Stimulated activated CD4-positive, alpha-beta T cell treated with anti-CD3 and anti-CD28 coated beads, Interleukin-4, amount 100 ng/mL, for 1 hour (primary cell): ENCODE results near the gene HPCAL1.

ENCODE experiments used
- DNase-seq: peaks from one replicate; pipeline ENCODE4 v3.0.0-alpha.2; 2020

Gene HPCAL1

DNA sequence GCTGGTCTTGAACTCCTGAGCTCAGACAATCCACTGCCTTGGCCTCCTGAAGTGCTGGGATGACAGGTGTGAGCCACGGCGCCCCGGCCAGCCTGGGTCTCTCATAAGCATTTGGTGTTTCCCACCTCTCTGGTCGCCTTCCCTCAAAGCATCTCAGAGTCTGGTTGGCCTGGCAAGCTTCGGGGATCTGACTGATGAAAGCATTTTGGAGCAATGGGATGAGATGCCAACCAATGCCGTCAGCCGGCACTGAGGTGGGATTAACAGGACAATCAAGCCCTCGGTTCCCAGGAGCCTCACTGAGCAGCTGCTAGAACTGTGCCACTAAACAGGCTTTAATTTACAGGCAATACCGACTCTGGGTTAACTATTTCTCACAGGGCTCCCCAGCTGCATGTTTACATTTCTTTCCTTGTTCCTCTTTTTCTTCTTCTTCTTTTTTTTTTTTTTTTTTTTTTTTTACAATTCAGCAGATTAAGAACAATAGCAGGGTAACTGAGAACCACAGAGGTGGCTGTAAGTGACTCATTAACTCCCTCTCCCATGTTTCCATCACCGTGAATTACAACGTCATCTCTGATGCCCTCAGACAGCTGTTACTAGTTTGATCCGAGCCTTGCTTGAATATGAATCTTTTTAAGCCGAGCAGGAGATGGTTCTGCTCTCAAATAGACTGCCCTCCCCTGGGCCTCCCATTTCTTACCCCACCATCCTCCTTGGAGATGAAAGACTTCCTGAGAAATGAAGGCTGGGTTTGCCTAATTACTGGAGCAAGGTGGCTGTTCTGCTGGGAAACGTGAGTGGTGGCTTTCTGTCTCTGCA lies 107.5 kb downstream of the HPCAL1 start:
- no peak for DNase-seq

DNA sequence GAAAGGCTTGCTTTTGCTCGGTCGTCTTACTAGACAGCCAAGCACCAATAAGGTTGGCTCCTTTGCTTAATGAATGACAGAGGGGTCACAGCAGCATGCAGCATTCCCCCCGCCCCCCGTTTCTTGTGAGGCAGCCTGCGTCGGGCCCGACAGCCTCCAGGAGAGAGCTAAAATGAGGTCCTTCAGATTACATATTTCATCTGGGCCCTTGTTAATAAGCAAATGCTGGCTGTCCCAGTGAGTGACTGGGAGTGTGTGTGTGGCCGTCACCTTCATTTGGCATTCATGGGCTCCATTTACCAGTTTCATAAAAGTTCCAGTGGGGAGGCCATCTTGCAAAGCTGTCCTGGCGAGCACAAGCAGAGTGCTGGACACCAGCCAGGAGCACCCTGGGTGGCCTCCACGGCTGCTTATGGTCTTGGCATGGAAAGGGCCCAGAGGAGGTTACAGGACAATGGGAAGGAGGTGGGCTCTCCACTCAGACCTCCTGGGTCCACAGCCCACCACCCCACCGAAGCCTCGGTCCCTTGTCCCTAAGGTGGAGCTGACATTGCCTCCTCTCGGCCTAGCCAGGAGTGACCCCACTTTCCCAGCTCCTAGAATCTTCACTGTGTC lies 108.2 kb downstream of the HPCAL1 start:
- DNase-seq: no peak

DNA sequence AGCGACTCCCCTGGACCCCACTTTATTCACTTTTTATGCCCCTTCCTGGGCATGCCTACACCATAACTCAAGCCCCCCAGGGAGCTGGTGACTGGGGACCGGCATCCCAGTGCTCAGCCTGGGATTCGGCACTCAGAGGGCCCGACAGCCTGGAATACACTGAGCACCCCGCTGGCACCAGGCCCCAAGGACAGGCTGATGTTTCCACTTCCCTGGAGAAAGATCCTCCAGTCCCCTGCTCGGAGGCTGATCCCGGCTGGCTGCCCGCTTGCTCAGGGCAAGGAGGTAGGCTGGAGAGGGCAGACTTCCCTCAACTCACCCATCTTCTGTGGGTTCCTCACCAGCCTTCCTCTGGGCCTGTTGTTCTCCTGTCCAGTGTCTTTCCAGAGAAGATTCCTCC lies 108.9 kb downstream of the HPCAL1 start:
- no peak for DNase-seq

DNA sequence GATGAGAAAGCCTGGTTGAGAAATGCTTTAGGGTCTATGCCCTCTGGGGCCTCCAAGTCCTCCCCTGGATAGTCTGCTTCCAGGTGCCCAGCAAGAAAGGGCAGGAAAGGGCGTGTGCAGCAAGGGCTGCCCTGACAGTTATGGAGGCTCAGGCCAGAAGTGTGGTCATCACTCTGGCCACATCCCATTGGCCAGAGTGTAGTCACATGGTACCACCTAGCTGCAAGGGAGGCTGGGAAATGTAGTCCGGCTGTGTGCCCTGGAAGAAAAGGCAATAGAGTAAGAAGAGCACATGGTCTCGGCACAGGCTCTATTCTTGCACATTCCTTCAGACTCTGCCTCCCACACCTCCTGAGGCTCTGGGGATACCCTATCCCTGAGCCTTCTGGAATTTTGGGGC lies 109.7 kb downstream of the HPCAL1 start:
- peak; percentile 33 for DNase-seq

DNA sequence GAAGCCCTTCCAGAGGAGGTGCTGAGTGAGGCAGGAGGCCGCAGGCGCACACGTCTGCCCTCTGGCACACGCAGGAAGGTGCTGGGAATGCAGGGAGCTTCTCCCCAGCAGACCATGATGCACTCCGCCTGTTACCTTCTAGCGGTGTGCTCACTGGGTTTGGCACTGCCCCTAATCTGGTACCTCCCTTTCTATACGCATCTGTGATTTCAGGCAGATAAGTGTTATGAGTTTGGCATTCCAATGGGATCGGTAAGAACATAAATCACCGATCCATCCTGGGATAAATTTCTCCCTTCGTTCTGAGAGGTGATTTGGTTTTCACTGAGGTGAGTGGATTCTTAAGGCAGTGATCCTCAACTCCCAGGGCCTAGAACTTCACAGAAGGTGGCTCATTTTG lies 110.8 kb downstream of the HPCAL1 start:
- DNase-seq: no peak

DNA sequence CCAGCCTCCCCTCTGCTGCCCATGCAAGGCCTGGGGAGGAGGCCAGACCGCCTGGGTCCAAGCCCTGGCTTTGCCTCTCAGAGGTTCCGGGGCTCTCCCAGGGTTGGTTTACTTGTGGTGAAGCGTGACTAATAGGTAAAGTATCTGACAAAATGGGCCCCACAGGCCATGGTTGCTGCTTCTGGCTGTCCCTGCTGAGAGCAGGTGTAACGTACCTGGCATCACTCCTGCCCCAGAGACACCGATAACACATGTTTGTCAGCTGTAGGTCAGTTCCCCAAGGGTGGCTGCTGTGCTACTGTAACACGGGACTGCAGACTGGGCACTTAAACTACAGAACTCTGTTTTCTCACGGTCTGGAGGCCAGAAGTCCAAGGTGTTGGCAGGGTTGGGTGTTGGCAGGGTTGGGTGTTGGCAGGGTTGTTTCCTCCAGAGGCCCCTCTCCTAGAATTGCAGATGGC lies 111.3 kb downstream of the HPCAL1 start:
- no peak for DNase-seq

DNA sequence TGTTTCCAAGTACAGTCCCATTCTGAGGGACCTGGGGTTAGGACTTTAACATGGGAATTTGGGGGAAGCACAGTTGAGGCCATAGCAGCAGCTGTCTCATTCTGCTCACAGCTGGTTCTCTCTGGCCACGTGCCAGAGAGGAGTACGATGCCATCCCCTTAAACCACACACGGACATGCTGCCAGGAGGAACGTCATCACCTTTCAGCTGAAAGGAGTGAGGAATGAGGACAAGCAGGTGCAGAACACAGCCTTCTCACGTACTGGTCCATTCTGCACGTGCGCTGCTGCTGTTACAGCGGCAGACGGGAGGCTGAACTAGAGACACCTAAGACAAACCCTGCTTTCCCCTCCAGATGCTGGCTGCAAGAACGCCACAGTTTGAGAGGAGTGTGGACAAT lies 111.9 kb downstream of the HPCAL1 start:
- no peak for DNase-seq

DNA sequence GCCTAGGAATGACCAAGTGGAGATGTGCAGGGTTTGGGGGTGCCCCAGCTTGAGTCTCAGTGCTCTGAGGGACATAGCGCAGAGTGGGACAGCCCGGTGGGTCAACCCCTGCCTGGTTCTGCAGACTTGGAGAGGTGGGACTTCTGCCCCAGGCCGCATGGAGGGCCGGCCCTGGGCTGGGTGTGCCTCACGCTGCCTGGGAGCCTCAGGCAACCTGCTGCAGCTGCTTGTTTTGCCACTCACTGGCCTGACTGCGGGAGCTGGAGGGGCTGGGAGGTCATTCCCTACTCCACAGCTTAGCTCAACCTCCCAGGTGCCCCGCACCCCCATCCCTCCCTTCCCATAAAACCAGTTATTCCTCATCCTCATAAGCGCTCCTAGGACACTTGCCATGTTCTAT lies 112.3 kb downstream of the HPCAL1 start:
- no peak for DNase-seq

DNA sequence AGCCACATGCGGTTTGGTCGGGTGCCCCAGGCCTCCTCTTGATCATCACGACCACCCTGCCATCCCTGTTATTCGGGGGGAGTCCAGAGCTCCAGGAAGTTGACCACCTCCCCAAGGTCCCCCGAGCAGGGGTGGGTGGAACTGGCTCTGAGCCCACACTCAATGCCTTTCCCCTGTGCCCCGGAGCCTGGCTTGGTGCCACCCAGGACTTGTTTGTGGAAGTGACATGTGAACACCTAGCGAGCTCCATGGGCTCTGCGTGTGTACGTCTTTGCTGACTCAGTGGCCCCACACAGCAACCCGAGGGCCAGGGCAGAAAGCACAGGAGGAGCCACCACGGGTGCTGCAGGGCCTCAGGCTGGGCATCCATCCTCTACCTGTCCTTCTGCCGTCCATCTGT lies 112.9 kb downstream of the HPCAL1 start:
- DNase-seq: no peak

DNA sequence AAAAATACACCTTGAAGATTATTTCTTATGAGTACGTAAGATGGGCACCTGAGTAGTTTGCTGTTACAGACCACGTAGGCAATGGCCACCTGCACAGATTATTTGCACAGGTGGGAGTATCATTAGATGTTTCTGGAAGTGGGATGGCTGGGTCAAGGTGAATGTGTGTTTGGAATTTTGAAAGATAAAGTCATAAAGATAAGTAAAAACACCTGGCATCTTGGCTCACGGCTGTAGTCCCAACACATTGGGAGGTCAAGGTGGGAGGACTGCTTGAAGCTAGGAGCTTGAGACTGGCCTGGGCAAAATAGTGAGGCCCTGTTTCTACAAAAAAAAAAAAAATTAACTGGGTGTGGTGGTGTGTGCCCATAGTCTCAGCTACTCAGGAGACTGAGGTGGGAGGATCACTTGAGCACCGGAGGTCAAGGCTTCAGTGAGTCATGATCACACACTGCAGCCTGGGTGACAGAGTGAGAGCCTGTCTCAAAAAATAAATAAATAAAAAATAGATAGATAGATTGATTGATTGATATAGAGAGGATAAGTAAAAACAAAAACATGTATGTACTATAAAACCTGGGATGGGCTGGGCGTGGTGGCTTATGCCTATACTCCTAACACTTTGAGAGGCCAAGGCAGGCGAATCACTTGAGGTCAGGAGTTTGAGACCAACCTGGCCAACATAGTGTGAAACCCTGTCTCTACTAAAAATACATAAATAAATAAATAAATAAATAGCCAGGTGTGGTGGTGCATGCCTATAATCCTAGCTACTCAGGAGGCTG lies 115.0 kb downstream of the HPCAL1 start:
- no peak for DNase-seq

DNA sequence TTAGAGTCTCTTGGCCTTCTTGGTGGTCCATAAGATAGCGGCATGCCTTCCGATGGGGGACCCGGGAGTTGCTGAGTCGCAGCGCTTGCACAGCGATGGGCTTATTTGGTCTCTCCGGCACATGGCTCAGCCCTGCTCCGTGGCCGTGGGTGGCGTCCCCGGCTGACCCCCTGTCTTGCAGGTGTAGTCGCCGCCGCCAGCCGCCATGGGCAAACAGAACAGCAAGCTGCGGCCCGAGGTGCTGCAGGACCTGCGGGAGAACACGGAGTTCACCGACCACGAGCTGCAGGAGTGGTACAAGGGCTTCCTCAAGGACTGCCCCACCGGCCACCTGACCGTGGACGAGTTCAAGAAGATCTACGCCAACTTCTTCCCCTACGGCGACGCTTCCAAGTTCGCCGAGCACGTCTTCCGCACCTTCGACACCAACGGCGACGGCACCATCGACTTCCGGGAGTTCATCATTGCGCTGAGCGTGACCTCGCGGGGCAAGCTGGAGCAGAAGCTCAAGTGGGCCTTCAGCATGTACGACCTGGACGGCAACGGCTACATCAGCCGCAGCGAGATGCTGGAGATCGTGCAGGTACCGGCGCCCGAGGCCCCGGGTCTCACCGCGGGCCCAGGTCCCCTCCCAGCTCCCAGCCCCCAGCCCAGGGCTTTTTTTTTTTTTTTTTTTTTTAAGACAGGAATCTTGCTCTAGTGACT lies 117.0 kb downstream of the HPCAL1 start:
- DNase-seq: no peak

DNA sequence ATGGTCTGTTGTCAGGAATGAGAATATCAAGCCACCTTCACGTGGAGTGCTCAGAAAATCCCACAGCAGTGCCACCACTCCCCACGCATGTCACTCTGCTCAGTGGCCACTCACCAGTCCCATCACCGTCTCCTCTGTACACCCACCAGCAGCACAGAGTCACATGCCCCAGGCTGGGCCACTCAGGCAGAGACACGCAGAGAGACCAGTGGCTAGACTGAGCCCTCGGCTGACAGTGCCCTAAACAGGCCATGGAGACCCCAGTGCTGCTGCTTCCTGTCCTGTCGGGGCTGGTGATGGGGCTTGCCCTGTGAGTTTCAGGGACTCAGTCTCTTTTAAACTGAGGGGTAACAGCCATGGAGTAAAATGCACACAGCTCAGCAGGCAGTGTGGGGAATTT lies 119.5 kb downstream of the HPCAL1 start:
- DNase-seq: no peak

DNA sequence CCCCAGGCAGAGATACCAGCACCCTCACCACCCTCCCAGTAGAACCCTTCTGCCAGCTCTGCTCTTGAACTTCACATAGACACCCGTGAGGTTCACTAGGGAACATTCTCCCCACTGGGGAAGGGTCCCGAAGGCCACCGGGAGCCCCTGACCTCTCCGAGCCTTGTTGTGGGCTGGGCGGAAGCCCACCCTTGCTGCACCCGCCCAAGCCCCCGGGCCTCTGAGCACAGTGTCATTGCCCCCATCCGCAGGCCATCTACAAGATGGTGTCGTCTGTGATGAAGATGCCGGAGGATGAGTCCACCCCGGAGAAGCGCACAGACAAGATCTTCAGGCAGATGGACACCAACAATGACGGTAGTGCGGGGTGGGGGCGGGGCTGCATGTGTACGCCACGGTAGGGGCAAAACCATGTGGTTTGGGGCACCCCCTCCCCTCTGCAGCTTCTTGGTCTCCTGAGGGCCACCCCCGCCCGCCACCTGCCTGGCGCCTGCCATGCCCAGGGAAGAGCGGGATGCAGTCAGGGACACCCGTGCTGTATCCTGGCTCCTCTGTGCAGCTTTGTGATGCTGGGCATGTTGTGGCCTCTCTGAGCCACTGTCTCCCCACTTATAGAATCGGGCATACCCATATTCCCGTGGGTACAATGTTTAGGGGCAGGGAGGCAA lies 120.2 kb downstream of the HPCAL1 start:
- no peak for DNase-seq

DNA sequence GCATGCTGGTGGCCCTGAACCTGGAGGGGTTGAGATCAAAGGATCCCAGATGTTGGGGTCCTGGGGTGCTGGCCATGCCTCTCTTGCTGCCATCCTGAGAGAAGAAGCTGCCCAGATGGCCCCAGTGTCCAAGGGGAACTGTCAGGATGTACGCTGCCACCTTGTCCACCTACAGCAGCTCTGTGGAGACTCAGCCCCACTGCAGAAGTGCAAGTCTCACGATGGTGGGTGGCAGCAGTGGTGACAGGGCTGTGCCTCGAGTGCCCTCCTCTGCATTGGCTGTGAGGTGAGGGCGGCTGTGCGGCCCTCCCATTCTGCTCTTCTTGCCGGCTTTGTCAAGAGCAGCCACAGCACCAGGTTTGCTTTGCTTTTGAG lies 120.7 kb downstream of the HPCAL1 start:
- DNase-seq: no peak

DNA sequence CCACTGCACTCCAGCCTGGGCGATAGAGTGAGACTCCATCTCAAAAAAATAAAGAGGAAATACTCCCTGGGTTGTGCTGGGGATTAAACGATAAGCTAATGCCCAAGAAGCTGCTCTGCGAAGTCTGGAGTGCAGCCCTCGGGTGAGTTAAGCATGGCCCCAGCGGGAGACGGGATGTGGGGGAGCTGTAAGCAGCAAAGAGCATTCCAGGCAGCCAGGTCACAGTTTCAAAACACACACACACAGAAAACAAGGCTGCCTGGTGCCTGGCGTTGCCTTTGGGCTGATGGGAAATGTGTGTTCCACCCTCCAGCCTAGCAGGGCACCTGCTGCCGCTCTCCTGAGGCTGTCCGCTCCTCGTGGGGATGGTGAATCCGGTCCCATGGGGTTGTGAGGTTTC lies 121.3 kb downstream of the HPCAL1 start:
- no peak for DNase-seq

DNA sequence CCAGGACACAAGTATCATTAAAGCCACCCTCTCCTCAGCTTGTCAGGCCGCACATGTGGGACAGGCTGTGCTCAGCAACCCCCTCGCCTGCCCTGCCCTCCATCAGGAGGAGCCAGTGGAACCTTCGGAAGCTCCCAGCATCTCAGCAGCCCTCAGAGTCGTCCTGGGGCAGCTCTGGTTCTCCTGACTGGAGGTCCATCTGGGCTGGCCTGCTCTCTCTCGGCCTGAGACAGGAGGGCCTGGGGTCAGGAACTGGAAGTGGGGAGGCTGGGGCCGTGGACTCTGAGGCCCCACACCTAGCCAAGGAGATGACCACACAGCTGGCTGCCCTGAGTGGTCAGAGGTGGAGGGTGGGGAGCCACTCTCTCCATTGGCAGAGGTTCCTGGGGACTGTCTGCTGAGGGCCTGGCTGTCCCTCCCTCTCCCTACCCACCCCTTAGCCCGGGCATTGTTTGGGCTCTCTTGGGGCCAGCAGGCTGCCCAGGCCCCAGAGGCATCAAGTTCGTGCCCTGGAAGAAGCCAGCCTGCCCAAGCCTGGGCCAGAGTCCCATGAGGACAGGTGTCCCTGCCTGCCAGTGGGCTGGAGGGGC lies 122.3 kb downstream of the HPCAL1 start:
- no peak for DNase-seq

DNA sequence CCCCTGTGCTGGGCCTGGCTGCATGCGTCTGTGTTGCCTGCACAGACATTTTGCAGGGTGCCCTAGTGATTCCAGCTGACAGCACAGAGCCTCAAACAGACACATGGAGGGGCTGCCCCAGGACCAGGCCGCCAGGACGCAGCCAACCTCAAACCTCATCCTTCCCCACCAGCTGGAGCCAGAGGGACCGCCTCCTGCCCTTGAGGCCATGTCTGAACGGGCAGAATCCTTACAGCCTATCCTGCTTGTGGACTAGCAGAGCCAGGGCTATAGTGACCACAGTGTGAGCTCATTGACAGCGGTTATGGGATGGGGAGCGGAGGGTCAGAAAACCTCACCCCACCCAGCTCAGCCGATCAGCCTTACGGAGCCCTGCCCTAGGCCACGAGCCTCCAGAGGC lies 123.0 kb downstream of the HPCAL1 start:
- DNase-seq: no peak

DNA sequence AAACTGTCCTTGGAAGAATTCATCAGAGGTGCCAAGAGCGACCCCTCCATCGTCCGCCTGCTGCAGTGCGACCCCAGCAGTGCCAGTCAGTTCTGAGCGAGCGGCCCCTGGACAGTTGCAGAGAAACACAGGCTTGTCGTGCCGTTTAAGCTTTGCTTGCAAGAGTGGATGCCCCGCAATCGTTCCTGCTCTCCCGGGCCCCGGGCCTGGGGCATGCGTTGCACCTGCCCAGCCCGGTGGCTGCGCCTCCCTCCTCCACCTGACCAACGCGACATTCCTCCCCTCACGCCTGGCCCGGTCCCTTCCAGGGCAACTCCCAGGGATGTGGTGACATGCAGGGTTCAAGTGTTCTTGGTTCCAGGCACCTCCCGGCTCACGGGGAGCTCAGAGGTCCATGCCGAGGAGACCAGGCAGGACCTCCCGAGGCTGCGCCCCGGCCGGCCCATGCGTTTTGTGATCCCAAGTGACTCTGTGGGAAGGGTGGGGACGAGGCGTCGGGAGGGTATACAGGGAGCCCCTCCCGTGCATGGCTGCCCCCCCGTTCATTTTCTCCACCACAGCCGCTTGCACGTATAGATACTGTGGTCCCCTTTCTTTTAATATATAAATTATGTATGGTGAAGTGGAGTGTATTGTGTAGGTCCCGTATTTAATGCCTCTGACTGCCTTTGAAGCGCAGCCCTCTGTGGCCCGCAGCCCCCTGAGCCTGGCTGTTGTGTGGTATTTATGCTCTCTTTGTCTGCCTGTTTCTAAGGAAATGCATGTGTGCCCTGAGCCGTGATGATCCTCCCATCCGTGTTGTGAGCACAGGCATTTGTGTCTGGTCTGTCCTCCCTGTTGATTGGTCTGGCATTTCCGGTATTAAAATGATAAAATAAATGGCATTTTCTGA lies 124.3 kb downstream of the HPCAL1 start:
- no peak for DNase-seq

DNA sequence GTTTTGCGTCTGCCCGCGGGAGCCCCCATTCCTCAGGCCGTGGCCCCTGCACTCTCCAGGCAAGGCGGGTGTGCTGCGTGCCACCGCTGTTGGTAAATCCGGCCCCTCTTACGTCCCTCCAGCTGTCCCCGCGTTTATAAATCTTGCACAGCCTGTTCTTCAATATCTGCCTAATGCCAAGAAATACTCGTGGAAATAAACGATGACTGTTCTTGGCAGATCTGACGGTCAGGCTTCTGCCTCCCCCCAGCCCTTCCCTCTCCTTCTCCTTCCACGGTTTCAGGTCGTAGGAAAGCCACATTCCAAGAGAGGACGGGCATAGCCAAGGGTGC lies 124.9 kb downstream of the HPCAL1 start:
- no peak for DNase-seq

DNA sequence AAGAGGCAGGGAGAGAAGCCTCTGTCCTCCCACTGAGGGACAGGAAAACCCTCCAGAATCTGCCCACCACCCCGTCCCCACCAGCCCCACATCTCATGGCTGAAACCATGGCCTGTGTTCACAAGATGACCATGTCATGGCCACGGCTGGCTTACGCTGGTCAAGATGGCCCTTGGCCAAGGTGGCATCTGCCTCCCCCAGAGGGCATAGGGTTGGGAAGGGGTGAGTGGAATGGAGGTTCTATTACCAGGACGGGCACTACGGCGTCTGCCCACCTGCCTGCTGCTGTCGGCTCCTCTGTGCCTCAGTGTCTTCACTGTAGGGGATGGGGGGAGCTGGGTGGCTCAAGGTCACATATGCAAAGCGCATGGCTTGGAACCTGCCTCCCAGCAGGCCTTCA lies 125.7 kb downstream of the HPCAL1 start:
- DNase-seq: no peak

DNA sequence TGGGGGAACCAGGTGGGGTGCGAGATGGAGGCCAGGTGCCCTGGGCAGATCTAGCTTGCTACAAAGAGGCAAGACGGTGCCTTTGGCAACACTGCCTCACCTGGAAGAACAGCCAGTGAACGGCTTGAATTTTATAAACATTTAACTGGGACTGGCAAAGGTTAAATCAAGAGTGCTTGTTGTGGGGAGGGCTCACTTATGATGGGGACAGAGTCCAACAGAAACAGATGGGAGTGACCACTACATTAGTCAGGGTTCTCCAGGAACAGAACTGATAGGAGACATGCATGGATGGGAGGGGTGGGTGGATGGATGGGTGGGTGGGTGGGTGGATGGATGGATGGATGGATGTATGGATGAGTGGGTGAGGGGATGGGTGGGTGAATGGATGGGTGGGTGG lies 126.2 kb downstream of the HPCAL1 start:
- DNase-seq: no peak
